Vagina (tissue), 2 donors: ENCODE data around the gene PDE11A. TPM values are rescaled to one million over a fixed set of nuclear protein-coding genes. Genes with fewer than 3 reads are reported as not detected.

Experiments used
- DNase-seq, 2 donors: peaks; one replicate each; pipeline ENCODE4 v3.0.0-alpha.2; 2017; ENCODE audit errors: extremely low spot score in 2 of 2
- H3K27ac ChIP-seq: fragments of 200-600 bp; sonication (generic); one replicate; pipeline ENCODE4 v1.5.1; 2019
- H3K27me3 ChIP-seq: fragments of 200-600 bp; sonication (generic); one replicate; pipeline ENCODE4 v1.5.1; 2019
- H3K36me3 ChIP-seq, 2 donors: fragments of 200-600 bp; sonication (generic); one replicate each; pipeline ENCODE4 v1.5.1; 2017 to 2019
- H3K4me1 ChIP-seq: fragments of 200-600 bp; sonication (generic); one replicate; pipeline ENCODE4 v1.5.1; 2019
- H3K4me3 ChIP-seq, 2 donors: fragments of 200-600 bp; sonication (generic); 1 replicate in 1 of 2; 2 replicates in 1 of 2; pipeline ENCODE4 v1.5.1; 2016 to 2019
- H3K9me3 ChIP-seq: fragments of 200-600 bp; sonication (generic); one replicate; pipeline ENCODE4 v1.5.1; 2019
- CTCF ChIP-seq, 3 experiments: fragments of 450-650 bp in 2 of 3; fragments of 200-600 bp in 1 of 3; sonication (generic) in 1 of 3; IDR thresholded peaks; one replicate each; pipeline ENCODE4 v1.5.1; 2017 to 2019; ENCODE audit warnings: antibody characterized with exemption in 3 of 3, mild to moderate bottlenecking in 2 of 3, moderate library complexity in 2 of 3
- POLR2A ChIP-seq, 2 donors: fragments of 450-650 bp; IDR thresholded peaks; one replicate each; pipeline ENCODE4 v1.6.1; 2017; ENCODE audit warnings: antibody characterized with exemption in 2 of 2, mild to moderate bottlenecking in 2 of 2, moderate library complexity in 2 of 2
- POLR2AphosphoS5 ChIP-seq, 2 donors: sonication (generic); formaldehyde crosslinking; IDR thresholded peaks; one replicate each; pipeline ENCODE4 v1.9.0; 2017; ENCODE audit warnings: antibody characterized with exemption in 2 of 2, mild to moderate bottlenecking in 2 of 2, low read depth in 1 of 2; ENCODE audit not compliant: insufficient read depth in 1 of 2
- intact Hi-C: fragments of 100-400 bp; cut with DNase I; formaldehyde crosslinking; loops from one replicate; pipeline ENCODE4 v1.15.1; 2023
- total RNA-seq: library from RNA; depleted of rRNA; stranded (reverse); fragments of >200 nt; gene quantifications from one replicate; pipeline ENCODE4 v1.2.3, GENCODE V29; 2016

The PDE11A gene
- total RNA-seq, 1 donor from 2014 or later, result 0.25 TPM

GRCh38 chr2:177828557-177828956 is 244.0 kb downstream of the PDE11A start:
- intact Hi-C loops, result no loop called here
- Histone ChIP-seq H3K27ac (no peak overlapping the region), H3K36me3 (no peaks in the 10 kb centered on the region), H3K27me3 (no peaks in the 10 kb centered on the region), H3K9me3 (no peaks in the 10 kb centered on the region), H3K4me3 (no peak overlapping the region), H3K4me1 (no peaks in the 10 kb centered on the region)
- TF ChIP-seq CTCF (IDR thresholded peaks at IDR 0.05) (no peak), POLR2AphosphoS5 (IDR thresholded peaks at IDR 0.05; ENCODE audit: insufficient read depth in 1 of 2, low read depth in 1 of 2) (no peak), POLR2A (IDR thresholded peaks at IDR 0.05) (no peak)
- DNase-seq, result no peak

- H3K27me3 ChIP-seq, result no peaks in the 10 kb centered on the region
- no peak overlapping the region for H3K4me3 ChIP-seq
- no peak for DNase-seq
- no peaks in the 10 kb centered on the region for H3K36me3 ChIP-seq
- H3K4me1 ChIP-seq, result no peaks in the 10 kb centered on the region
- no peak overlapping the region for H3K27ac ChIP-seq
- H3K9me3 ChIP-seq, result no peaks in the 10 kb centered on the region
- intact Hi-C loops, result no loop called here
- TF ChIP-seq POLR2A (IDR thresholded peaks at IDR 0.05), result no peak
- TF ChIP-seq CTCF (IDR thresholded peaks at IDR 0.05), result no peak
- TF ChIP-seq POLR2AphosphoS5 (IDR thresholded peaks at IDR 0.05; ENCODE audit: insufficient read depth in 1 of 2, low read depth in 1 of 2), result no peak
These were observed 245.7 kb downstream of the PDE11A start for GRCh38 chr2:177826897-177827296.

GRCh38 chr2:177822941-177823340 is 249.6 kb downstream of the PDE11A start:
- DNase-seq, result no peak
- Histone ChIP-seq H3K27ac (no peak overlapping the region), H3K4me3 (no peak overlapping the region), H3K4me1 (no peaks in the 10 kb centered on the region), H3K9me3 (no peaks in the 10 kb centered on the region), H3K27me3 (no peaks in the 10 kb centered on the region), H3K36me3 (no peaks in the 10 kb centered on the region)
- no peak for TF ChIP-seq POLR2AphosphoS5 (IDR thresholded peaks at IDR 0.05; ENCODE audit: insufficient read depth in 1 of 2, low read depth in 1 of 2)
- TF ChIP-seq CTCF (IDR thresholded peaks at IDR 0.05), result no peak
- no peak for TF ChIP-seq POLR2A (IDR thresholded peaks at IDR 0.05)
- intact Hi-C loops, result no loop called here

GRCh38 chr2:177818412-177818811 is 254.2 kb downstream of the PDE11A start:
- Histone ChIP-seq H3K36me3 (no peaks in the 10 kb centered on the region), H3K4me3 (no peak overlapping the region), H3K27me3 (no peaks in the 10 kb centered on the region), H3K27ac (no peak overlapping the region), H3K4me1 (no peaks in the 10 kb centered on the region), H3K9me3 (no peaks in the 10 kb centered on the region)
- DNase-seq, result no peak
- intact Hi-C loops, result no loop called here
- TF ChIP-seq CTCF (IDR thresholded peaks at IDR 0.05), result no peak
- no peak for TF ChIP-seq POLR2A (IDR thresholded peaks at IDR 0.05)
- TF ChIP-seq POLR2AphosphoS5 (IDR thresholded peaks at IDR 0.05; ENCODE audit: insufficient read depth in 1 of 2, low read depth in 1 of 2), result no peak

- Histone ChIP-seq H3K27me3 (no peaks in the 10 kb centered on the region), H3K4me1 (no peaks in the 10 kb centered on the region), H3K9me3 (no peaks in the 10 kb centered on the region), H3K36me3 (no peaks in the 10 kb centered on the region), H3K4me3 (no peak overlapping the region), H3K27ac (no peak overlapping the region)
- intact Hi-C loops, result no loop called here
- DNase-seq, result no peak
- TF ChIP-seq POLR2AphosphoS5 (IDR thresholded peaks at IDR 0.05; ENCODE audit: insufficient read depth in 1 of 2, low read depth in 1 of 2), result no peak
- no peak for TF ChIP-seq CTCF (IDR thresholded peaks at IDR 0.05)
- TF ChIP-seq POLR2A (IDR thresholded peaks at IDR 0.05), result no peak
These were observed 255.3 kb downstream of the PDE11A start for GRCh38 chr2:177817300-177817699.
